GM12878 (cell line): ENCODE data around the gene COL25A1. TPM values are rescaled to one million over a fixed set of nuclear protein-coding genes. Genes with fewer than 3 reads are reported as not detected.

Source experiments
- BMI1 ChIP-seq: fragments of 450-650 bp; IDR thresholded peaks from 2 replicates; pipeline ENCODE4 v1.6.1; 2016; ENCODE audit warnings: mild to moderate bottlenecking, moderate library complexity, borderline replicate concordance
- ELK1 ChIP-seq: IDR thresholded peaks from 2 replicates; pipeline ENCODE4 v1.6.1; 2012; ENCODE audit warnings: low read depth, low read length, improper control_type of control experiment
- EZH2 ChIP-seq: IDR thresholded peaks from 2 replicates; pipeline ENCODE4 v1.6.1; 2012; ENCODE audit warnings: low read depth, mild to moderate bottlenecking, control low read depth, inconsistent platforms, low read length, borderline replicate concordance; ENCODE audit not compliant: control insufficient read depth
- HDAC2 ChIP-seq: fragments of 200-600 bp; sonication (generic); IDR thresholded peaks from 2 replicates; pipeline ENCODE4 v1.6.1; 2017
- IRF4 ChIP-seq: IDR thresholded peaks from 2 replicates; pipeline ENCODE4 v1.6.1; 2011; ENCODE audit warnings: low read depth, low read length
- MYC ChIP-seq: IDR thresholded peaks from 2 replicates; pipeline ENCODE4 v1.6.1; 2011; ENCODE audit warnings: mild to moderate bottlenecking, low read length, moderate library complexity, inconsistent platforms; ENCODE audit not compliant: insufficient read depth, insufficient replicate concordance, insufficient read length, severe bottlenecking
- POU2F2 ChIP-seq: IDR thresholded peaks from 3 replicates; pipeline ENCODE4 v1.6.1; 2011; ENCODE audit warnings: low read depth, mild to moderate bottlenecking, low read length, borderline replicate concordance
- RBBP5 ChIP-seq: fragments of 200-600 bp; sonication (generic); conservative IDR thresholded peaks from 2 replicates; pipeline ENCODE4 v1.6.1; 2016
- RELB ChIP-seq: fragments of 450-650 bp; IDR thresholded peaks from 2 replicates; pipeline ENCODE4 v1.6.1; 2017; ENCODE audit warnings: low read depth, mild to moderate bottlenecking, moderate library complexity
- SIN3A ChIP-seq: IDR thresholded peaks from 2 replicates; pipeline ENCODE4 v1.6.1; 2012; ENCODE audit warnings: low read depth, low read length, improper control_type of control experiment
- ZBTB40 ChIP-seq: fragments of 450-650 bp; IDR thresholded peaks from 2 replicates; pipeline ENCODE4 v1.6.1; 2016; ENCODE audit warnings: mild to moderate bottlenecking, moderate library complexity, borderline replicate concordance
- polyA plus RNA-seq, 11 experiments: library from polyadenylated mRNA; depleted of rRNA in 4 of 11; unstranded in 6 of 11; stranded (reverse) in 5 of 11; fragments of >200 nt; fragmentation: Nextera tagmentation in 4 of 11; fragmentation: Illumina TruSeq in 1 of 11; extraction: Ambion mirVana in 4 of 11; extraction: Trizol in 1 of 11; gene quantifications; 1 replicate in 1 of 11; 2 replicates in 10 of 11; pipeline versions ENCODE4 v1.2.1 to v1.2.3, GENCODE V29; 2011 to 2016; ENCODE audit warnings: inconsistent platforms in 2 of 11, missing spikeins in 2 of 11, low read depth in 1 of 11
- total RNA-seq, 4 experiments: library from RNA; depleted of rRNA in 3 of 4; stranded (reverse); fragments of >200 nt in 3 of 4; fragmentation: Illumina TruSeq in 1 of 4; extraction: Trizol in 1 of 4; gene quantifications; 2 replicates each; pipeline versions ENCODE4 v1.2.1 to v1.2.3, GENCODE V29; 2013 to 2021

The COL25A1 gene
- total and polyA plus RNA-seq, 10 of the 15 experiments (the other 5 are each of a cell fraction or from before 2014, with no cell fraction given) = 0.01 to 0.26 (median 0.12) TPM; not detected in 6

DNA sequence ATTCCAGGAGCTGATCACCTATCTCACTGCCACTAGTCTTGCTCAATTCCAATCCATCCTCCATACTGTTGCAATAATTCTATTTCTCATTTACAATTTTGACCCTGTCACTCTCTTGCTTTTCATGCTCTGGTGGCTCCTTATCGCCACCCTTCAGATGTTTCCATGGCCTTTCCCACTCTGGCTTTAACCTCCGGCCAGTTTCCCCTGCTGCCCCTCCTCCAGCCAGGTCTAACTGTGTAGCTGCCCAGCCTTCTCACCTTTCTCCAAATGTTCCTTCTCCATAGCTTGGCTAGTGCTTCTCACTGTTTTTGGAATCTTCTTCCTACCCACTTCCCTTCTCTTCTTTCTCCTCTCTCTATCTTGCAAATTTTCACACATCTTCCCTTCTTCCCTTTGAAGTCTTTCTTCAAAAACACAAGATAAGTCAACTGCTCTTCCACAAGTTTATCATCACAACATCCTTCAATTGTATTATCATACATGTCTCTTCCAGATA, 153.8 kb downstream of the COL25A1 start (continued):
- TF ChIP-seq ZBTB40 (no peak), RBBP5 (no peak), BMI1 (no peak), IRF4 (no peak), HDAC2 (no peak), RELB (no peak), MYC (no peak), POU2F2 (no peak), EZH2 (no peak), ELK1 (no peak), SIN3A (no peak)
